ENCODE measurements around the gene NDUFC2.

NDUFC2 gene

GRCh38 chr11:78040691-78041379 is 38.8 kb downstream of the NDUFC2 start:
- peak overlapping the region; percentile 31 for H3K4me3 Mint-ChIP-seq

GRCh38 chr11:78039919-78040671 is 39.6 kb downstream of the NDUFC2 start:
- Mint-ChIP-seq H3K27me3 (no peaks in the 10 kb centered on the region), H3K36me3 (ENCODE audit: insufficient read depth) (no peaks in the 10 kb centered on the region), H3K9me3 (no peaks in the 10 kb centered on the region), H3K4me1 (peaks cover 11% of the 10 kb centered on the region), H3K27ac (ENCODE audit: low read depth) (peak overlapping the region; percentile 68), H3K4me3 (peak overlapping the region; percentile 31)
- ATAC-seq (replicated peaks; ENCODE audit: extremely low read depth, poor library complexity, severe bottlenecking): peak; percentile 14
- DNase-seq (ENCODE audit: low spot score in 2 of 2): no peak

More at GRCh38 chr11:78040691-78041379, 38.8 kb downstream of the NDUFC2 start:
- no peak for DNase-seq (ENCODE audit: low spot score in 2 of 2)
- no peak for ATAC-seq (replicated peaks; ENCODE audit: extremely low read depth, poor library complexity, severe bottlenecking)
- Mint-ChIP-seq H3K27me3 (no peaks in the 10 kb centered on the region), H3K36me3 (ENCODE audit: insufficient read depth) (peaks cover 3% of the 10 kb centered on the region), H3K4me1 (peaks cover 14% of the 10 kb centered on the region), H3K27ac (ENCODE audit: low read depth) (peak overlapping the region; percentile 68), H3K9me3 (no peaks in the 10 kb centered on the region)

DNA sequence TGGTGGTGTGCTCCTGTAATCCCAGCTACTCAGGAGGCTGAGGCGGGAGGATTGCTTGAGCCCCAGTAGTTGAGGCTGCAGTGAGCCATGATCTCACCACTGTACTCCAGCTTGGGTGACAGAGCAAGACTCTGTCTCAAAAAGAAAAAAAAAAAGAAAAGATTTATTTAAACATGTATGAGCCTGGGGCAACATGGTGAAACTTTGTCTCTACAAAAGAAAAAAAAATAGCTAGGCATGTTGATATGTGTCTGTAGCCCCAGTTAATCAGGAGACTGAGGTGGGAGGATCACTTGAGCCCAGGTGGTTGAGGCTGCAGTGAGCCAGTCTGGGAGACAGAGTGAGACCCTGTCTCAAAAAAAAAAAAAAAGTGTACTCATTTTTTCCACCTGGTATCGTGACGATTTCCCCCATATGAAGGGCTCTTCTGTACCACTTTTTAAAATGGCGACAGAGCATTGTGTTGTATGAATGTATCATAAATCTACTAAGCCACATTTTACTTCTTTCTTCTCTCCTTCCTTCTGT is 40.2 kb downstream of the NDUFC2 start:
- no peaks in the 10 kb centered on the region for H3K9me3 Mint-ChIP-seq
- ATAC-seq (replicated peaks; ENCODE audit: extremely low read depth, poor library complexity, severe bottlenecking) (no peak), DNase-seq (ENCODE audit: low spot score in 2 of 2) (no peak)
- no peak overlapping the region for H3K4me3 Mint-ChIP-seq
- no peaks in the 10 kb centered on the region for H3K36me3 Mint-ChIP-seq (ENCODE audit: insufficient read depth)
- no peaks in the 10 kb centered on the region for H3K27me3 Mint-ChIP-seq
- peak overlapping the region; percentile 68 for H3K27ac Mint-ChIP-seq (ENCODE audit: low read depth)
- peaks cover 11% of the 10 kb centered on the region for H3K4me1 Mint-ChIP-seq

- DNase-seq (ENCODE audit: low spot score in 2 of 2): no peak
- Mint-ChIP-seq H3K36me3 (ENCODE audit: insufficient read depth) (no peaks in the 10 kb centered on the region), H3K4me3 (no peak overlapping the region)
Observed at GRCh38 chr11:78038697-78039313, 40.9 kb downstream of the NDUFC2 start.

DNA sequence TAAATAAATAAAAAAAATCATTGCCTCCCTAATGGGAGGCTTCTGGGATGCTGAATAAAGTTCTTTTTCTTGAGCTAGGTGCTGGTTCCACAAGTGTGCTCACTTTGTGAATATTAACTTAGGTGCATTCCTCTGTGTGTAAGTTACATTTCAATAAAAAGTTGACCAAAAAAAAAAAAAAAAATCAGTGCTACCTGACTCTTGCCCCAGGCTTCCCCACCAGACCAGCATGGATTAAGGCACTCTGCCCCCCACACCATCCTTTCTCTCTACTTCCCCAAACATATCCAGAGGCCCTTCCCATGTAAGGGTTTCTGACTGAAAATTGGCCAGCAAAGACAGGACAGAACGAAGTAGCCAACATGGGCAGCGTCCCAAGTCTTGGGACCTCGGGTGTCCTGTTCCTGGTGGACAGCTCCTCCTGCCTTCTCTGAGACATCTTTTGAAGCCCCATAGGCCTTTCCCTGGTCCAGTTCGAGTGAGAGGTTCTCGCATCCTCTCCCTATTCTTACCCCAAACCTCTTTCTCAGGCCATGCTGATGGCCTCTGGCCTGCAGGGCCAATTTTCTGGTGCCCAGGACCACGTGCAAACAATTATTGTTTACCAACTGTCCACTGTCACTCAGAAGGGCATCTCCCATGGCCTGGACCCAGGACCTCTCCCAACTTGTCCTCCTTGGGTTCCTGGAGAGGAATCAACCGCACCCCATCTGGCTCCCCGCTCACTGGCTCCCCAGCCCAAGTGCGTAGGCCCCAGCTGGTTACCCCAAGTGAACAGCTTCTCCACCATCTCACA is 41.6 kb downstream of the NDUFC2 start:
- H3K27ac Mint-ChIP-seq (ENCODE audit: low read depth): no peak overlapping the region
- no peaks in the 10 kb centered on the region for H3K9me3 Mint-ChIP-seq
- H3K4me1 Mint-ChIP-seq: peaks cover 11% of the 10 kb centered on the region
- H3K4me3 Mint-ChIP-seq: no peak overlapping the region
- no peak for DNase-seq (ENCODE audit: low spot score in 2 of 2)
- no peaks in the 10 kb centered on the region for H3K36me3 Mint-ChIP-seq (ENCODE audit: insufficient read depth)
- no peak for ATAC-seq (replicated peaks; ENCODE audit: extremely low read depth, poor library complexity, severe bottlenecking)
- no peaks in the 10 kb centered on the region for H3K27me3 Mint-ChIP-seq

More at GRCh38 chr11:78038697-78039313, 40.9 kb downstream of the NDUFC2 start:
- Mint-ChIP-seq H3K27ac (ENCODE audit: low read depth) (no peak overlapping the region), H3K27me3 (no peaks in the 10 kb centered on the region), H3K9me3 (no peaks in the 10 kb centered on the region), H3K4me1 (peaks cover 11% of the 10 kb centered on the region)
- no peak for ATAC-seq (replicated peaks; ENCODE audit: extremely low read depth, poor library complexity, severe bottlenecking)

DNA sequence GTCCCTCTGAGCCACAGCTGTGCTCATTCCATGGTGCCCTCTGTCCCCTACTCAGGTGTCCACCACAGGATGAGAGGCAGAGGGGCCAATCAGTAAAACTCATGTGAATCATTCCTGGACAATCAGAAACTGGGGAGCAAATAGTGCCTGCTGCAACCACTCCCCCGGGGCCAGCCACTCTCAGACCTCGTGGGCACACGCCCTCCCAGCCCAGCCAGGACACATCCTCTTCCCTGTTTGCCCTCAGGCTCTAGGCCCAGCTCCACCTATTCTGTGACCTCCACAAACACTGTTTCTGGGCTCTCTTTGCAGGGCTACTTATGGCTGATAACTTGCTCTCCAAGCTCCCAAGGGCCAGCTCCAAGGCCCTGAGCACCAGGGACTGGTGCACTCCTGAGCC is 42.6 kb downstream of the NDUFC2 start:
- H3K9me3 Mint-ChIP-seq: no peaks in the 10 kb centered on the region
- peak overlapping the region; percentile 39 for H3K27ac Mint-ChIP-seq (ENCODE audit: low read depth)
- H3K36me3 Mint-ChIP-seq (ENCODE audit: insufficient read depth): no peaks in the 10 kb centered on the region
- no peaks in the 10 kb centered on the region for H3K27me3 Mint-ChIP-seq
- H3K4me1 Mint-ChIP-seq: peaks cover 11% of the 10 kb centered on the region
- no peak for ATAC-seq (replicated peaks; ENCODE audit: extremely low read depth, poor library complexity, severe bottlenecking)
- DNase-seq (ENCODE audit: low spot score in 2 of 2): no peak
- H3K4me3 Mint-ChIP-seq: no peak overlapping the region

GRCh38 chr11:78036313-78036712 is 43.3 kb downstream of the NDUFC2 start:
- no peak for DNase-seq (ENCODE audit: low spot score in 2 of 2)
- H3K4me3 Mint-ChIP-seq: no peak overlapping the region
- no peak for ATAC-seq (replicated peaks; ENCODE audit: extremely low read depth, poor library complexity, severe bottlenecking)
- H3K9me3 Mint-ChIP-seq: no peaks in the 10 kb centered on the region
- H3K27ac Mint-ChIP-seq (ENCODE audit: low read depth): no peak overlapping the region
- no peaks in the 10 kb centered on the region for H3K27me3 Mint-ChIP-seq
- no peaks in the 10 kb centered on the region for H3K36me3 Mint-ChIP-seq (ENCODE audit: insufficient read depth)
- peaks cover 11% of the 10 kb centered on the region for H3K4me1 Mint-ChIP-seq

DNA sequence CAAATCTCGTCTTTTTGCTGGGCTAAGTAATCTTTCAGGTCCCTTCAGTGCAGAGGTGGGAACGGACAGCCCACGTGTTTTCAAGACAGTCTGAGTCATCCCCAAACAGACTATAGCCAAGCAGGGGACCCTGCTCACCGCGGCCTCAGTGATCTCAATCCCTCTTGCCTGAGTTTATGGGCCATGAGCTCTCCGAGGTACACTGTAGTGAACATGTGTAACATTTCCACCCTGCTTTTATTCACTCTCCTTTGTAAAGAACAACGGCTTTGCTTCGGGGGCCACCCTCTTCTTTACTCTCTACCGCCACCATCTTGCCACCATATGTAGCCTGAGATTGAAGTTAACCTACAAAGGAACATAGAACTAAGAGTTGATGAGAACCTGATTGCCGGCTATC is 45.0 kb downstream of the NDUFC2 start:
- H3K27me3 Mint-ChIP-seq: no peaks in the 10 kb centered on the region
- H3K4me3 Mint-ChIP-seq: no peak overlapping the region
- no peak overlapping the region for H3K27ac Mint-ChIP-seq (ENCODE audit: low read depth)
- ATAC-seq (replicated peaks; ENCODE audit: extremely low read depth, poor library complexity, severe bottlenecking) (no peak), DNase-seq (ENCODE audit: low spot score in 2 of 2) (no peak)
- no peaks in the 10 kb centered on the region for H3K9me3 Mint-ChIP-seq
- no peaks in the 10 kb centered on the region for H3K36me3 Mint-ChIP-seq (ENCODE audit: insufficient read depth)
- peaks cover 2% of the 10 kb centered on the region for H3K4me1 Mint-ChIP-seq

DNA sequence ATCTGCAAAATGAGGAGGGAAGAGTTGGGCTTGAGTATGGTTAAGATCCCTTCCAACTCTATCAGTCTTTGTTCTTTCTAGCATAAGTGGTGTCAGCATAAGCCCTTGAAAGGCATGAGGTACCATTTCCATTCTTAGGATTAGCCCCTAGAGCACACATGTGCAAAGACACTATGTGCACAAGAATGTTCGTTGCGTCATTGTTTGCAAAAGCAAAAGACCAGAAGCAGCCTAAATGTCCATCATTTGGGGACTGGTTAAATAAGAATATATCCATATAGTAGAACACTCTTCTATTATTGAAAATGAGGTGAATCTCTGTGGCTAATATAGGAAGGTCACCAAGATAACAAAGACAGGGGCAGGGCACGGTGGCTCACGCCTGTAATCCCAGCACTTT is 46.6 kb downstream of the NDUFC2 start:
- Mint-ChIP-seq H3K36me3 (ENCODE audit: insufficient read depth) (no peaks in the 10 kb centered on the region), H3K27me3 (no peaks in the 10 kb centered on the region), H3K4me1 (no peaks in the 10 kb centered on the region), H3K27ac (ENCODE audit: low read depth) (no peak overlapping the region), H3K4me3 (no peak overlapping the region), H3K9me3 (no peaks in the 10 kb centered on the region)
- DNase-seq (ENCODE audit: low spot score in 2 of 2) (no peak), ATAC-seq (replicated peaks; ENCODE audit: extremely low read depth, poor library complexity, severe bottlenecking) (no peak)

DNA sequence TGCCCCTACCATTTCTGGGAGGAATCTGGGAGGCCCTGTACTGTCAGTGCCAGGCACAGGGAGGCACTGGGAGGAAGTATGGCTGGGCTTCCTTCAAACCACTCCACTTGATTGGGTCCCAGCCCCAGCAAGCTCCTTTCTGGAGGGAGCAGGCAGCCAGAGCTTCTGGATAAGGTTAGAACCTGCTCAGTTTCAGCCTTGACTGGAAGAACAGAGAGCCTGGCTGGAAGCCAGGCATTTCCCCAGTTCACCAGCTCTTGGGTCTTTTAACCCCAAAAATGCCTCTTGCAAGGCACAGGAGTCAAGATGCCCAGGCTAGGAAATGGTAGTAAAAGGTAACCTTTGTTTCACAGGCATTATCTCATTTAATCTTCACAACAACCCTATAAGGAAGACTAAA is 47.6 kb downstream of the NDUFC2 start:
- no peak for DNase-seq (ENCODE audit: low spot score in 2 of 2)
- no peak for ATAC-seq (replicated peaks; ENCODE audit: extremely low read depth, poor library complexity, severe bottlenecking)
- Mint-ChIP-seq H3K4me3 (no peak overlapping the region), H3K9me3 (no peaks in the 10 kb centered on the region), H3K36me3 (ENCODE audit: insufficient read depth) (no peaks in the 10 kb centered on the region), H3K4me1 (no peaks in the 10 kb centered on the region), H3K27ac (ENCODE audit: low read depth) (no peak overlapping the region), H3K27me3 (no peaks in the 10 kb centered on the region)

GRCh38 chr11:78031629-78032028 is 48.0 kb downstream of the NDUFC2 start:
- no peaks in the 10 kb centered on the region for H3K36me3 Mint-ChIP-seq (ENCODE audit: insufficient read depth)
- H3K27me3 Mint-ChIP-seq: no peaks in the 10 kb centered on the region
- no peaks in the 10 kb centered on the region for H3K4me1 Mint-ChIP-seq
- DNase-seq (ENCODE audit: low spot score in 2 of 2): no peak
- H3K9me3 Mint-ChIP-seq: no peaks in the 10 kb centered on the region
- ATAC-seq (replicated peaks; ENCODE audit: extremely low read depth, poor library complexity, severe bottlenecking): no peak
- no peak overlapping the region for H3K4me3 Mint-ChIP-seq
- H3K27ac Mint-ChIP-seq (ENCODE audit: low read depth): no peak overlapping the region

Measured in central memory CD8-positive, alpha-beta T cell (primary cell).